Stimulated activated CD8-positive, alpha-beta memory T cell treated with anti-CD3 and anti-CD28 coated beads, Interleukin-4, amount 100 ng/mL, for 24 hours (primary cell): Measurements from ENCODE around the gene CLDN20.
"Not testable (repeated sequence)": the region's sequence is repeated elsewhere in the genome, so short reads cannot be mapped to it uniquely, and the experiment has no call there.

Experiments
- DNase-seq: peaks from one replicate; pipeline ENCODE4 v3.0.0-alpha.2; 2020; ENCODE audit warnings: low read depth

CLDN20 gene

GRCh38 chr6:155245193-155245592 lies 18.6 kb upstream of the CLDN20 start:
- DNase-seq: no peak

DNA sequence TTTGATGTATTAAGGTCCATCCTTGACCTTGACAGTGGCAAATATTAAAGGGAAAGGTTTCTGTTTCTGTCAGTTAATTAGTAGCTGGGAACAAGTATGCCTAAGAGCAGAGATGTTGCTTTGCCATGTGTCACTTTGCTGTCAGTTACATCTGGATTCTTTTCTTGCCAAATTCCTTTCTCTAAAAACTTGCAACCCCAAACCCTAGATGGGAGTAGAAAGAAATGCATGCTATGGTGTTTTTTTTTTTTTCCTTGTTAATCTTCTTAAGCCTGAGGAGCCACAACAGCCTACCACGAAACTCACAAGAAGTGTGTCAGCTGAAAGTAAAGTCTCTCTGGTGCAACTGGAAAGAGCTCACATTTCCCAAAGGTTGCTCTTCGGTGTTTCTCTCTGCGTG lies 18.0 kb upstream of the CLDN20 start:
- no peak for DNase-seq

- DNase-seq: no peak
Measured at GRCh38 chr6:155246825-155247224, 17.0 kb upstream of the CLDN20 start.

DNA sequence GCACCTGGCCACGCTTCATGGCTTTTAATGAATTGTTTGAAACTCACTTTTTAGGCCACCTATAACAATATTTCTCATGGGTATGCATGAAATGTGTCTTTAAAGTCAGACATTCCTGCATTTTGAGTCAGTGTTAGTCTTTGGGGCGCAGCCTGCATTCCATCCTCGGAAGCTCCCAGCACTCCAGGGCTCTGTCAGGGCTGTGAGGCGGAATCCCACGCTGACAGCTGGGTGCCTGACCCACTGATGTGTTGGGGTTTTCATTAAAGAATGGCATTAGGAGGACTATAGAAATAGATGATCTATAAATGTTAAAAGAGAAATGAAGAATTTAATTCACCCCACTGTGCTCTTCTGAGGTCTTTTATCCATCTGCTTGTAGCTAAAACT lies 16.2 kb upstream of the CLDN20 start:
- no peak for DNase-seq

GRCh38 chr6:155248008-155249001 lies 15.5 kb upstream of the CLDN20 start:
- no peak for DNase-seq

DNA sequence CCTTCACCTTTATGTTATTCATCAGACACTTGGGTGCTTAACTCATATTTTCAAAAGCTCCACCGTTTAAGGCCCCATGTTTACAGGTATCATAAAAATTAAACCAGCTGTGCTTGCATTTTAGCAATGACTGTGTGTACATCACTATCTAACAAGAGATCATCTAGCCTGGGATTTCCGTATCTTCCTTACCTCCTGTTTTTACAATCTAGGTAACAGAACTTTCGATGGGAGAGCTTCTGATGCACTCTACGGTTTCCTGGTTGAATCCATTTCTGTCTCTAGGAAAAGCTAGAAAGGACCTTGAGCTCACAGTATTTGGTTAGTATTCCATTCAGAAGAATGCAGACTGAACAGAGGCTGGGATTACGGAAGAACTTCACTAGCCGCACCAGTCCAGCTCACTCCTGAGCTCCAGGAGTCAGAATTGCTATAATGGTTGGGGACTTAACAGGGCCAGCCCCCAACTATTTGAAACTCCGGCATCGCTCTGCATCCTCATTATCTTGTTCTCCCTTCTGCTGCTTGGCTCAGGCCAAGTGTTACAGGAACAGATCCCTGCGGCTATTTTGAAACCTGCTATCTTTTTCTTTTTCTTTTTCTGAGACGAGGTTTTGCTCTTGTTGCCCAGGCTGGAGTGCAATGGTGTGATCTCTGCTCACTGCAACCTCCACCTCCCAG lies 13.0 kb upstream of the CLDN20 start:
- no peak for DNase-seq

- no peak for DNase-seq
Measured at GRCh38 chr6:155252581-155252980, 11.2 kb upstream of the CLDN20 start.

GRCh38 chr6:155253337-155253736 lies 10.5 kb upstream of the CLDN20 start:
- DNase-seq: no peak

GRCh38 chr6:155254139-155254538 lies 9.7 kb upstream of the CLDN20 start:
- no peak for DNase-seq

- DNase-seq: no peak
Measured at GRCh38 chr6:155256122-155256795, 7.6 kb upstream of the CLDN20 start.

DNA sequence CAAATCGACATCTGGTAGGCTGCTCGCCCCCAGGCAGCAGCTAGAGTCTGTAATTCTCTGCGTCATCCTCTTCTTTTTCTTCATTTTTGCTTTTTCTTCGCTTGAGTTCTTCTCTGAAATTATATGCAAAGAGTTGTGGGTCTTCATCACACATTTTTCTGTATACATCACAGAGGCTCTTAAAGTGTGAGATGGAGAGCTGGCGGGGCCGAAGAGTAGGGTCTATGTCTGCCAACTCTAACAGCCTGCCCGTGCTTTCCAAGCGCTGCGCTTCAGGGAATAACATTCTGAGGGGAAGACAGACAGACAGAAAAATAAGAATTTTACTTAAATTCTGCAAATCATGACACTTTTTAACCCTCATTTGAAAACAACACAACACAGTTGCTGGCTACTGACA lies 6.0 kb upstream of the CLDN20 start:
- DNase-seq: no peak

GRCh38 chr6:155259204-155259603 lies 4.6 kb upstream of the CLDN20 start:
- DNase-seq: no peak

DNA sequence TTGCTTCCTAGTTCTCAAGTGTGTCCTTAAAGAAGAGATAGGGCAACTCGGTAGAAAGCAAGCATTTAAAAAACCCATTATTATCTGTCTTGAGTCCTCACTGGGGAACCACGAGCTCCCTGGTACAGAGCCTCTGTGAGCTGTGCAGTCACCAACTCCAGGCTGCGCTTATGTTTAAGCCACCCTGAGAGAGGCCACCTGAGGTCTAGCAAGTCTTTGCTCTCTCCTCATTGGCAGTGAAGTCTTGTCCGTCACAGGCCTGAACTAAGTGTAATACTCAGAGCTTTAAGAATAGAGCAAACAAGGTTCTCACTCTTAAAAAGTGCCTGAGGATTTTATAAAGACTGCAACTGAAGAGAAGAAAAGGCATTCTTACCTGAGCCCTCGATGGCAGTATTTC lies 3.9 kb upstream of the CLDN20 start:
- DNase-seq: no peak

- DNase-seq: no peak
Measured at GRCh38 chr6:155260686-155261085, 3.1 kb upstream of the CLDN20 start.

DNA sequence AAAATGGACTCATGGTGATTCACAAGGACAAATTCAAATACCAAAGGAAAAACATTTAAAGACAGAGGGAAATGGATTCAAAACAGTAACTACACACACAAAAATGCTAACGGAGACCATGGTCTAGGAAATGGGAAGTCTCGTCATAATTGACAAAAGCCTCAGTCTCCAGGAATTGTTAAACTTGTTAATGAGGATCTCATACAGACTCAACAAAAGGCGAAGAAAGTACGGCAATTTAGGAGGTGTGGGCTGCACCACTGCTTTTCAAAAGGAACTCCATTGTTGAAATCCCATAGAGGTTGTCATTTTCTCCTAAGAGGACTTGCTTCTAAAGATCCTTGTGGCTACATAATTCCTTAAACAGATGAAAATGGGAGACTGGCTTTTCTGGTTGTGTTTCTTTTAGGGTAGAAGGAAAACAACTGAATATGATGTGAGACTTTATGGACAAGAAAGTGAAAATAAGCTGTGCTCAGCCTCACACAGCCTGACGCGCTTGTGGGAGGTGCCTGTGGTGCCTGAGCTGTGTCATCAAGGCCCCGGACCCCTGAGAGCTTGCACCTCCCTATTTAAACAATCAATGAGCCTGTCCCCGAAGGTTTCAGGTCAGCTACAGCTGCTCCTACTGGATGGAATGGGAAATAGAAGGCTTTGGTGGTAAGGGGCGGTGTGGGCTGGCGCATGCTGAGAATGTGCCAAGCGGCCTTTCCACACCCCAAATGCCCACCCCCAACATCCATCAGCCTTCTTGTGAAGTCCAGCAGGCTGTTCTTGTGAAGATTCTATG lies 2.5 kb upstream of the CLDN20 start:
- no peak for DNase-seq

- no peak for DNase-seq
Measured at GRCh38 chr6:155262655-155263054, 1.2 kb upstream of the CLDN20 start.

GRCh38 chr6:155264693-155265320 lies 994 bp downstream of the CLDN20 start:
- no peak for DNase-seq

- DNase-seq: no peak
Measured at GRCh38 chr6:155265843-155266535, 2.2 kb downstream of the CLDN20 start.

GRCh38 chr6:155267411-155267810 lies 3.6 kb downstream of the CLDN20 start:
- no peak for DNase-seq

GRCh38 chr6:155268088-155268867 lies 4.5 kb downstream of the CLDN20 start:
- not testable (repeated sequence) for DNase-seq
